GM18505 (cell line): ENCODE measurements around the gene ADARB2.
"Not testable (repeated sequence)": the region's sequence is repeated elsewhere in the genome, so short reads cannot be mapped to it uniquely, and the experiment has no call there.

ENCODE experiments used
- ATAC-seq: cut with Tn5 transposase; IDR thresholded peaks from one replicate; pipeline ENCODE4 v1.9.1; 2021; ENCODE audit not compliant: unreplicated experiment
- POLR2A ChIP-seq: IDR thresholded peaks from 4 replicates; pipeline ENCODE4 v1.6.1; 2011; ENCODE audit warnings: borderline replicate concordance; ENCODE audit not compliant: insufficient read depth, insufficient read length; ENCODE audit errors: extremely low read depth

Gene ADARB2

GRCh38 chr10:1400101-1401070 lies 336.9 kb downstream of the ADARB2 start:
- TF ChIP-seq POLR2A = no peak
- ATAC-seq = no peak

DNA sequence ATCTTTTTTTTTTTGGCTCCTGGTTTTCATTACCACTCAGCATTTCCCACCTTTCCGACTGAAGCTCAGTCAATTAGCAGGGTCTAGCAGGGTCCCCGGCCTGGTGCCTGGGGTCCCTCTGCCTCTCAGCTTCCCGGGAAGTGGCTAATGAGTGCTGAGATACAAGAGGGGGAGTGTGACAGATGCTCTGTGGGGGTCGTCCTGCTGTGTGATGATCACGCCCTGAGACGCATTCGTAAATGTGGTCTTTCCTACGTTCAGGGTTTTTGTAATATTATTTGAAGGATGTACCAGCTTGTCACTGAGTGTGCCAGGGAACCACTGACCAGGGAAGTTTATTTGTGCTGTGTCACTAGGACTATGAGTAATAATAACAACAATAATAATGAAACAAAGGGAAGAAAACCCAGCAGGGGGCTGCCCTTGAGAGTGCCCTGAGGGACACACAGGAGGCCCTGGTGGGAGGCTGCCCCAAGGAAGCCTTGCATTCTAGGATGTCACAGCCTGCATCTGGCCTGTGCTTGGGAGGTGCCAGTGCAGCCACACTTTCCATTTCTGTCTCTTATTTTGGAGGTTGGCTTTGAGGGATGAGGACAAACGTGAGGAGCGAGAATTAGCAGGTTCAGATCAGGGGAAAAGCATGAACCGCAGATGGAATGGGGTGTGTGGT lies 337.8 kb downstream of the ADARB2 start:
- no peak for ATAC-seq
- TF ChIP-seq POLR2A = no peak

DNA sequence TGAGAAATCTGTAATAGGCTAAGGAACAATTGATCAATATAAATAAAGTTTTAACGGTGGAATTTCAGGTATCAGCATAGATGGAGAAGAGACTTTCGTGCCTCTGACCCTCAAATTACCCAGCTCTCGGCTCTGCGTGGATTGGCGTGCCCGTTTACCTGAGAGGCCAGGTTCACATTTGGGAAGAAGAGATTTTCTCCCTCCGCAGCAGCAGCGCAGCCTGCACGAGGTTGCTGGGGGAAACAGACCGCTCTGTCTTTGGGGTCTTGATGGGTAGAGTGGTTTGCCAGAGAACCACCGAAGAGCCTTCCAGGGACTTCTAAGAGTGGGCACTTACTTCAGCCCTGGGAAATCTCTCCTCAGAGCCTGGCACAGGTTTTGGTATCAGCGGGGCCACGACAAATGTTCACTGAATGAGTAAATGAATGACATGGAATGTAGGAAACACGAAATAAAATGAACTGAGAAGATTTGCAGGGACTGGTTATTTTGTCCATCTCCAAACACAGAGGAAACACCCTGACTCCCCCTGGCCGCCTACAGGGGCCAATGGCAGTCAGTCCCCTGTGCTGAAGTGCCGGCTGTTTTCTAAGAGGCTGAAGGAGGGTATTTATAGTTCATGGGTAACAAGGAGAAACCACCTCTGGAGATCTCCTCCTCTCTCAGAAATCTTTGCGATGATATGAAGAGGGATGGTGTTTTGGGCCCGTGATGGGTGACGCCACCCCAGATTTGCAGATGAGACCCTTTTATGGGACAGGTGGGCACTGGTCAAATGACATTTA lies 338.5 kb downstream of the ADARB2 start:
- TF ChIP-seq POLR2A = no peak
- no peak for ATAC-seq

- not testable (repeated sequence) for ATAC-seq
Observed at GRCh38 chr10:1398116-1398515, 339.2 kb downstream of the ADARB2 start.

GRCh38 chr10:1396297-1396635 lies 341.1 kb downstream of the ADARB2 start:
- no peak for TF ChIP-seq POLR2A
- no peak for ATAC-seq

DNA sequence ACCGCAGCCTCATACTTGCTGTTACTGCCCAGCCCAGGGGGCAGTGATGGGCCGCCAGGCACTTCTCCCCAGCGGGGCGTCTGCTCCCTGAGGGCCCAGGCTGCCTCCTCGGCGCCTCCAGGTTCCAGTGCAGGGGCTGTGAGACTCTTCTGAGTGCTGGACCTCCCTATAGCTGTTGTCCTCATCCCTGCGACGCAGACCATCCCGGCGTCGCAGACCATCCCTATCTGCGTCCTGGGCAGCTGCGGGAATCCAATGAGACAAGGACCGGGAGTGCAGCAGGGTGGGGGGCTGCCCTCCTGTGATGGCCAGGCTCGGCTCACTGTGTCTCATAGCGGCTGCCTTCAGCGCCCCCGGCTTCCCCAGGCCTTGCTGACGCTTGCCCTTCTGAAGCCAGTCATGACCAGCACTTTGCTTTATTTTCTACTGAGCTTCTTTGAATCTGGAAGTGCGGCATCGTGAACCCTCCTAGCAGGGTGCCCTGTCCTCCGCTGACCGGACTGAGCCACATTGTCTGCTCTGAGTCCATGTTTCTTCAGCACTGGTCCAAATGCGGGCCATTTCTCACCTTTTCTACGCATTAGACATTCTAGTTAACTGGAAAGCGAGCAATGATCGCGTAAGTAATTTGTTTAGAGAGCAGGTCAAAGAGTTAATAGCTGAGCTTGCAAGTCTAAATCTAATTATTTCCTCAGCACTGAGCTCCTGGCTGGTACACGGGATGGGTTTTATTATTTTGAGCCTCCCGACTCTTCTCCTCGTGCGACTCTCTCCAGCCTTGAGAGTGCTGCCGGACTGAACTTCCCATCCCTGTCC lies 341.6 kb downstream of the ADARB2 start:
- ATAC-seq = no peak
- no peak for TF ChIP-seq POLR2A

DNA sequence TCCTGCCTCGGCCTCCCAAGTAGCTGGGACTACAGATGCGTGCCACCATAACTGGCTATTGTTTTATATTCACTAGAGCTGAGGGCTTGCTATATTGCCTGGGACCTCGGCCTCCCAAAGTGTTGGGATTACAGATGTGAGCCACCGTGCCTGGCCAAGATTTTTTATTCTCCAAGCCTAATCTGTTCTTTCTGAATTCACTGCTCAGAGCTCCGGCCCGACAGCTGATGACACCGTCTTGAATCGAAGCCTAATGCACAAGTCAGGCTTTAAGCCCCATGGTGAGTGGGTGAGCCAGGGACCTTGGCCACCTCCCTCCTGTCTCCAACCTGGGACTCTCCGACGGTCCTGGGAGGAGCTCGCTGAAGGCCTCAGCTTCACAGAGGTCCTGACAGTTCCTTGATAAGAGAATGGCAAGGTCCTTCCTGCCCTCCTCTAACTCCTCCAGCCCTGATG lies 342.3 kb downstream of the ADARB2 start:
- no peak for ATAC-seq
- no peak for TF ChIP-seq POLR2A

- TF ChIP-seq POLR2A = no peak
- no peak for ATAC-seq
Observed at GRCh38 chr10:1394155-1394912, 343.0 kb downstream of the ADARB2 start.

- TF ChIP-seq POLR2A = no peak
- no peak for ATAC-seq
Observed at GRCh38 chr10:1393481-1393880, 343.8 kb downstream of the ADARB2 start.

GRCh38 chr10:1392127-1392526 lies 345.2 kb downstream of the ADARB2 start:
- no peak for ATAC-seq
- no peak for TF ChIP-seq POLR2A

GRCh38 chr10:1390200-1390599 lies 347.1 kb downstream of the ADARB2 start:
- no peak for TF ChIP-seq POLR2A
- ATAC-seq = no peak

DNA sequence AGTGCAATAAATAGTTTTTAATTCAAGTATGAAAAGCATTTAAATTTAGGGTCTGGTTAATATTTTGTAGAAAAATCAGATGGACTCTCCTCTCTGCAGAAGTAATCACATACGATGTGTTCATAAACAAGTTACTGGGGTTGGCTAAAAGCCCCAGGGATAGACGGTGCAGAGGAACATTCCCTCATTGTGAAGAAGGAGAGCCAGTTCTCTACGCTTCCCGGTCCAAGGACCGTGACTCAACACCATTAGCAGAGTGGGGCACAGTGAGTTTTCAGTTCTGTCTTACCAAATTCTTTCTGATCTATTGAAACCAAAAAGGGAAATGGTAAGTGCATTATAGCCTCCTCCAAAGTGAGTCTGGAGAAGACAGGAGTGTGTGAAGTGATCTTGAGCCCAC lies 353.3 kb downstream of the ADARB2 start:
- no peak for ATAC-seq
- TF ChIP-seq POLR2A = no peak
